HG02588 (cell line): Measurements from ENCODE around the gene UBE2U.
"Not testable (repeated sequence)": the region's sequence is repeated elsewhere in the genome, so short reads cannot be mapped to it uniquely, and the experiment has no call there.

Source experiments
- ATAC-seq: cut with Tn5 transposase; IDR thresholded peaks from one replicate; pipeline ENCODE4 v1.9.1; 2021; ENCODE audit warnings: mild to moderate bottlenecking, moderate library complexity; ENCODE audit not compliant: unreplicated experiment

The UBE2U gene

GRCh38 chr1:64187646-64188045, 15.8 kb upstream of the UBE2U start:
- no peak for ATAC-seq

GRCh38 chr1:64192290-64192689, 11.1 kb upstream of the UBE2U start:
- ATAC-seq, result no peak

GRCh38 chr1:64194168-64195080, 9.0 kb upstream of the UBE2U start:
- no peak for ATAC-seq

GRCh38 chr1:64195081-64195395, 8.4 kb upstream of the UBE2U start:
- ATAC-seq, result no peak

GRCh38 chr1:64196074-64196870, 7.2 kb upstream of the UBE2U start:
- no peak for ATAC-seq

GRCh38 chr1:64197076-64197475, 6.3 kb upstream of the UBE2U start:
- ATAC-seq, result no peak

GRCh38 chr1:64199154-64199553, 4.3 kb upstream of the UBE2U start:
- ATAC-seq, result no peak

GRCh38 chr1:64200064-64200463, 3.4 kb upstream of the UBE2U start:
- ATAC-seq, result no peak

GRCh38 chr1:64209221-64209620, 5.8 kb downstream of the UBE2U start:
- ATAC-seq, result no peak

GRCh38 chr1:64212031-64212430, 8.6 kb downstream of the UBE2U start:
- no peak for ATAC-seq

GRCh38 chr1:64215576-64215975, 12.2 kb downstream of the UBE2U start:
- no peak for ATAC-seq

GRCh38 chr1:64220241-64220640, 16.8 kb downstream of the UBE2U start:
- ATAC-seq, result no peak

GRCh38 chr1:64223329-64224151, 20.1 kb downstream of the UBE2U start:
- no peak for ATAC-seq

- not testable (repeated sequence) for ATAC-seq
Observed at GRCh38 chr1:64224236-64224635, 20.8 kb downstream of the UBE2U start.

GRCh38 chr1:64228167-64228957, 24.9 kb downstream of the UBE2U start:
- ATAC-seq, result no peak

- no peak for ATAC-seq
Observed at GRCh38 chr1:64229307-64229706, 25.9 kb downstream of the UBE2U start.

- no peak for ATAC-seq
Observed at GRCh38 chr1:64231153-64231552, 27.7 kb downstream of the UBE2U start.

- no peak for ATAC-seq
Observed at GRCh38 chr1:64231654-64232053, 28.2 kb downstream of the UBE2U start.

- no peak for ATAC-seq
Observed at GRCh38 chr1:64234714-64235113, 31.3 kb downstream of the UBE2U start.

GRCh38 chr1:64235181-64235580, 31.8 kb downstream of the UBE2U start:
- no peak for ATAC-seq
